Middle frontal gyrus (tissue), 1 donor: Measurements from ENCODE around the gene RNF157.
"Not testable (repeated sequence)": the region's sequence is repeated elsewhere in the genome, so short reads cannot be mapped to it uniquely, and the experiment has no call there.

Experiments used
- DNase-seq: peaks from one replicate; pipeline ENCODE4 v3.0.0-alpha.2; 2015; ENCODE audit warnings: low spot score; ENCODE audit errors: extremely low spot score

Gene RNF157

DNA sequence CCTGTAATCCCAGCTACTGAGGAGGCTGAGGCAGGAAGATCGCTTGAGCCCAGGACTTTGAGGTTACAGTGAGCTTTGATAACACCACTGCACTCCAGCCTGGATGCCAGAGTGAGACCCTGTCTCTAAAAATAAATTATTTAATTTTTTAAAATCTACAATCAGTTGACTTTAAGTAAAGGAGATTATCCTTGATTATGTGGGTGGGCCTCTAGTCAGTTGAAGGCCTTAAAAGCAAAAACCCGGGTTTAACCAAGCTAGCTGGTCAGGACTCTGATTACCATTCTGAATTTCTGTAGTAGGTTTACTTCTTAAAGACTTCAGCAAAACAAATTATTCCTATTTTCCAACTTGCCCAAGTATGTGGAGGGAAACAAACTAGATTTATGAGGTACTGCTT, 4.4 kb downstream of the RNF157 start:
- DNase-seq, result no peak

DNA sequence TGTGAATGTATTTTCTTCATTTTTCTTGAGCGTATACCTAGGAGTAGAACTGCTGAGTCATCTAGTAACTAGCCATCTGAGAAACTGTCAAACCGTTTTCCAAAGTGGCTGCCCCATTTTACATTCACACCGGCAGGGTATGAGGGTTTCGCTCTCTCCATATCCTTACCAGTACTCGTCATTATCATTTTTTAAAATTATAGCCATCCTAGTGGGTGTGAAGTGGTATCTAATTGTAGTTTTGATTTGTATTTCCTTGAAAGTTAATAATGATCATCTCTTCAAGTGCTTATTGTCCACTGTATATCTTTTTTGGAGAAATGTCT, 6.0 kb downstream of the RNF157 start:
- no peak for DNase-seq

DNA sequence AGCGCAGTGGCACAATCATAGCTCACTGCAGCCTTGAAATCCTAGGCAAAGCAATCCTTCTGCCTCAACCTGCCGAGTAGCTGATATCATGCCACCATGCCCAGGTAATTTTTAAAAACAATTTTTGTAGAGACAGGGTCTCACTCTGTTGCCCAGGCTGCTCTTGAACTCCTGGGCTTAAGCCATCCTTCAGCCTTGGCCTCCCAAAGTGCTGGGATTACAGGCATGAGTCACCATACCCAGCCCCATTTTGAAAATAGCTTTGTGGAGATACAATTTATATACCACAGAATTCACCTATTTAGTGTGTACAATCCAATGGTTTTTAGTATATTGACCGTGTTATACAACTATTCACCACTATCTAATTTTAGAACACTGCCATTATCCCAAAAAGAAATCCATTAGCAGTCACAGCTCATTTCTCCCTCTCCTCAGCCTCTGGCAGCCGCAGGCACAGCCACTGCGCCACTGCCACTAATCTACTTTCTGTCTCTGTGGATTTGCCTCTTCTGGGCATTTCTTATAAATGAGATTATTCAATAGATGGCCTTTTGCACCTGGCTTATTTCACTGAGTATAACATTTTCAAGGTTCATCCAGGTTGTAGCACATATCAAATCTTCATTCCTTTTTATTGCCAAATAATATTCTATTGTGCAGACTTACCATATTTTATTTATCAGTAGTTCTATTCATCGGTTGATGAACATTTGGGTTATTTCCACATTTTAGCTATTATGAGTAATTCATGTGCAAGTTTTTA, 6.5 kb downstream of the RNF157 start:
- no peak for DNase-seq

DNA sequence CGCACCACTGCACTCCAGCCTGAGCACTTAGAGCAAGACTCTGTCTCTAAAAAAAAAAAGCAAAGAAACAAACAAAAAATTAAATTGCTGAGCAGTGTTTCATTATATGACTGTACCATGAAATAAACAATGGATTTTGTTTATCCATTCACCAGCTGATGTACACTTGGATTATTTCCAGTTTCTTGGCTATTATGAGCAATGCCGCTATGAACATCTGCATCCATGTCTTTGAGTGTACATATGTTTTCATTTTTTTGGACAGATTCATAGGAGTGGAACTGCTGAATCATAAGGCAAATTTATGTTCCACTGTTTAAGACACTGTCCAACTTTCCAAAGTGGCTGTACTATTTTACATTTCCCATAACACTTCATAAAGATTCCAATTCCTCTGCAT, 8.0 kb downstream of the RNF157 start:
- no peak for DNase-seq

DNA sequence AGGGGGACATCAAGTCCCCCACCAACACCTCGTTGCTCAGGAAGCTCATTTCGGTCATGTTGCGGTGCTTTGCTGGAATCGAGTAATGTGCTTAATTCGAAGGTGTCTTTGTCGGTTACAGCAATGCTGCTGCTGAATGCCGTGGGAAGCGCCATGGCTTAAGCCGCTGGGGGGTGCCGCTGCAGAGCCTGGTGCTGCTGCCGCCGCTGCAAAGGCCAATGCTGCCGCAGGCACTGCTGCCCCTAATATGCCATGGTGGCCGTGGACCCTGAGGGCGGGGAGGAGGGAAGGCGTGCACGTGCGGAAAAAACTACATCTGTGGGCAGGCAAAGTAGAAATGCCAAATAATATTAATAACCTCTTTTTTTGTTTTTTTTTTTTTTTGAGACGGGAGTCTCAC, 13.5 kb downstream of the RNF157 start:
- not testable (repeated sequence) for DNase-seq

DNA sequence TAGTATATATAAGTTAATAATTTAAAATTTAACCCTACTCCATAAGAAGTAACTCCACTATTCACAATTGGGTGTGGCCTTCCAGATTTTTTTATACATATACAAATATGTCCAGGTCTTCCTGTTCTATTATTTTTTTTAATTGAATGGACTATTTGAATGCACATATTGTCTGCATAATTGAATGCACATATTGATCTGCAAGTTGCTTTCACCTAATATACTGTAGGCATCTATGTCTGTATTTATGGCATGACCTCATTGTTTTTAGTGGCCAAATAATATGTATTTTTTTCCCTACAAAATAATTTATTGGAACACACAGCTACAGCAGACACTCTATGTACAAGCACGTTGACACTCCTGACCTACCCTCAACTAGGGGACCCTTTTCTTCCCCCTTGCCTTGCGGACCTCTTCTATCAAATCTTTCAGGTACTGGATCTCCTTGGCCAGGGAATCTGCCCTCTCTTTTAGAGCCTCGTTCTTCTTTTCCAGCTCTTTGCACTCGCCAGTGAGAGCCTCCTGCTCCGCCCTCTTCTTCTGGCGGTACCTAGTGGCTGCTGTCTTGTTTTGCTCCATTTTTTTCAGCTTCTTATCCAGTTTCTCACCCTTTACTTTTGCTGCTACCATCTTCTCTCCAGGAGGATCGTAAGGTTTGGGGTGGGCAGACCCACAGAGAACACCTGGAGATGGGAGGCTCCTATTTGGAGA, 14.8 kb downstream of the RNF157 start:
- not testable (repeated sequence) for DNase-seq

DNA sequence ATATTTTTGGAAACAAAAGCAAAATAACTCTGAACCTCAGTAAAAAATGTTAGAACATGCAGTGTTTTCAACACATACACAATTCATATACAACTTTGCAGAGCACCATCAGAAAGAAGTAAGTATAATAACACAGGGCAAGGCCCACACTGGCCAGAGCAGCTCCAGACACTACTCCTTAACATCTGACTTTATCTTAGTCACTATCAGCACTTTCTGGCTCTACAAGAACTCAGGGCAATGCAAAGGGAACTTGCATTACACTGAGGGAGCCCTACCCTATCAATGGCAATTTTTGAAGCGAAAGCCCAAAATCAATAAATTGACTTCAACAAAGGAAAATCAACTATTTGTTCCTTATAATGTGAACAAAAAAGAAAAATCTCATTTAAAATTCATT, 16.5 kb downstream of the RNF157 start:
- DNase-seq, result no peak

DNA sequence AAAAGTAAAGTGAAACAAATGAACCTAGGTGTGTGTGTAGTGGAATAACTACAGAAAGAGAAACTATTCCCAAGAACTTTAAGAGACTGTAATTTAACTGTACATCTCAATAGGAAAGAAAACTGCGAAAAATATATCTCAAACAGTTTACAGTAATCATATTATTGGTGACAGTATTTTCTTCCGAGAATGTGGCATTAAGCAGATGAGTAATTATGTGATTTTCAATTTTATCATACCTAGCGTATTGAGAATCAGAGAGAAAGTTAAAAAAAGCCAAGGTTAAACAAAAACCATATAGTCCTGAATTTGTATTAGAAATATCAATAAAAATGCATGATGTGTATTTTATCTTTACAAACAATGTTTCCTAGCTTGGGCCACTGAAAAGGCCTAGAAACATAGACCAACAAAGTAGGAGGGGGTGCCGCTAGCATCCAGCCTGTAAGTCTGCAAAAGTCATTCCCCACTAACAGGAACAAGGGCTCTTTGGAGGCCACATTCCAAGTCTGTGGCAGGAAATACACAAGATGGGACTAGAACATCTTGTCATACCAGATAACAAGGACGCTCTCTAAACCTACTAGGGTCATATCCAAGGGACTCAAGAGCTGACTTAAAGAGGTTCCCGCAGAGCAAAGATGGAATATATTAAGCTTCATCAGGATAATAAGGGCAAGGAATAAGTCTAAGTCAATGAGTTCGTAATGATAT, 20.5 kb downstream of the RNF157 start:
- no peak for DNase-seq

DNA sequence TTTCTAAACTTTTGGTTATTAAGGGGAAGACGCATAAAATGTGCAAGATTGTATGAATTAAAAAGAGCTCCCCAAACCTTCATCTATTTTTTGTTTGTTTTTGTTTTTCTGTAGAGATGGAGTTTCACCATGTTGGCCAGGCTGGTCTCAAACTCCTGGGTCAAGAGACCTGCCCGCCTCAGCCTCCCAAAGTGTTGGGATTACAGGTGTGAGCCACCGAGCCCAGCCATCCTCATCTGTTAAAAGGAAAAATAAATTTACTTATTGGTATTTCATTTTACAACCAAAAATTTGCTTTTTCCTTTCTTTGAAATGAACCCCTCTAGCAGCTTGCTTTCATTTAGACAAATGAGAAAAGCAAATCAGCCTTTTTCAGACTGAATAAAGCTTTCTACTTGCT, 23.2 kb downstream of the RNF157 start:
- no peak for DNase-seq

DNA sequence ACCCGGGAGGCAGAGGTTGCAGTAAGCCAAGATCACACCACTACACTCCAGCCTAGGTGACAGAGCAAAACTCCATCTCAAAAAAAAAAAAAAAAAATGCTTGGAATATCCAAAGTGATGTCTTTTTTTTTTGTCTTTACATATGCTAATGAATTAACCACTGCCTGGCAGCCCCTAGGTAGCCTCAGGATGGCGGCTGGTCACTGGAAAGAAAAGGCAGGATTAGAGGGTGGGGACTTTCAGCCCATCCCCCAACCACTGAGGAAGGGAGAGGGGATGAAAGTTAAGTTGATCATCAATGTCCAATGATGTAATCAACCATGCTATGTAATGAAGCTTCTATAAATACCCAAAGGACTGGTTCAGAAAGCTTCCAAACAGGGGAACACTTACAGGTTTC, 26.8 kb downstream of the RNF157 start:
- no peak for DNase-seq

DNA sequence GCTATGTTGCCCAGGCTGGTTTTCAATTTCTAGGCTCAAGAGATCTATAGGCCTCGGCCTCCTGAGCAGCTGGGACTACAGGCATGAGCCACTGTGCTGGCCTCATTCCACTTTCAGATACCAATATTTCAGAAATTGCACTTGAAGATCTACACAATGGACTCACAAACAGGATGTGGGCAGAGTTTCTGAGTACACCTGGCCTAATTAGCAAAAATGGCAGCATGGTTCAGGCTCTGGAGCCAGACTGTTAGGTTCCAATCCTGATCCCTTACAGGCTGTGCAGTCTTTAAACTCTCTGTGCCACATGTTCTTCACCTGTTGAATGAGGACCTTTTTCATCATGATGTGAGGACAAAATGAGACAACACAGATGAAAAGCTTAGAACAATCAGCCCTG, 32.2 kb downstream of the RNF157 start:
- DNase-seq, result no peak

DNA sequence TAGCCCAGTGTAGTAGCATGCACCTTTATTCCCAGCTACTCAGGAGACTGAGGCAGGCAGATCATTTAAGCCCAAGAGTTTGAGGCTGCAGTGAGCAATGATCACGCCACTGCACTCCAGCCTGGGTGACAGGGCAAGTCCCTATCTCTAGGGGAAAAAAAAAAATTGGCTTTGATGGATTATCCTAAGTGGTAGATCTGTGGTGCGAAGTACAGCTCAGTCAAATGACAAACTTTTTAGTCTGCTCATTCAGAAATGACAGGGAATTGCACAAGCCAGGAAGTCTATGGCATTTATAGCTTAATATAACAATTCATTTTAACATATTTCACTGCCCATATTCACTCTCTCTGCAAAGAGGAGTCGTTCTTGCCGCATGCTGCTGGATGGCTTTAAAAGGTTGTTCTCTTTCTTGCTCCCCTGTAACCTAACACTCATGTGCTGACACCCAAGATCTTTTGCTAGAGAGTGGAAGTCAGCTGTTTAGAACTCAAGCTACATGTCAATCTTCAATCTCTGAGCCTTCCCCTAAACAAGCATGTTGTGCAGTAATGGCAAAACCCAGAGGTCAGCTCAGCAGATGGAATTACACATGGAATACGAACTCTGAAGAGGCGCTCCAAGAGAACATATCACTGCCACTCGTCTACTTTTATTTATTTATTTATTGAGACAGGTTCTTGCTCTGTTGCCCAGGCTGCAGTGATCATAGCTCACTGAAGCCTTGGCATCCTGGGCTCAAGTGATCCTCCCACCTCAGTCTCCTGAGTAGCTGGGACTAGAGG, 32.8 kb downstream of the RNF157 start:
- DNase-seq, result no peak

DNA sequence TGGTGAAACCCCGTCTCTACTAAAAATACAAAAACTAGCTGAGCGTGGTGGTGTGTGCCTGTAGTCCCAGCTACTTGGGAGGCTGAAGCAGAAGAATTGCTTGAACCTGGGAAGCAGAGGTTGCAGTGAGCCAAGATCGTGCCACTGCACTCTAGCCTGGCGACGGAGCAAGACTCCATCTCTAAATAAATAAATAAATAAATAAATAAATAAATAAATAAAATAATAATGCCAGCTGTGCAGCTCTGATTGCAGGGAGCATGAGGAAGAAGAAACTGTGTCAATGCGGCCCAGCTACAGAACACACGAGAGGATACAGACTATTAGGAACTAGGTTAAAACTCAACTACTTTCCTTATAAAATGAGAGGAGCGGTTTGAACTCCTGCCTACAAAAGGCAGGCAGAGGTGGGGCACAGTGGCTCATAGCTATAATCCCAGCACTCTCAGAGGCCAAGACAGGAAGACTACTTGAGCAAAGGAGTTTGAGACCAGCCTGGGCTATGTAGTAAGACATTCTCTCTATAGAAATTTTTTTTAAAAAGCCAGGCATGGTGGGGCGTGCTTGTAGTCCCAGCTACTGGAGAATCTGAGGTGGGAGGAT, 34.6 kb downstream of the RNF157 start:
- not testable (repeated sequence) for DNase-seq

DNA sequence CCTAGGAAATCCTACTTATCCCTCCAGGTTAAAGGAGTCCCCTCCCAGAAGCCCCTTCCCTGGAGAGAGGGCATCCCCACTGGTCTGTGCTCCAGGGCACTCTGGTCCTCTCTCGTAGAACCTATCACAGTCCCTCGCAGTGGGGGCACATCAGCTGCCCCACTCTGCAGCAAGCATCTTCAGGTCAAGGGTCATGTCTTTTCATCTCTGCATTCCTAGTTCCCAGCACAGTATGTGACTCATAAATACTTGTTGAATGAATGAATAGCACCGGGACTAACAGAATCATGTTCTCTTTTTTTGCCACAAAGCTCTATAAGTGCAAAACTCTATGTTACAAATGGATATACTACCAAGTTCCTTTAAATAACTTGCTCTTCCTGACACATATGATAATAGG, 36.0 kb downstream of the RNF157 start:
- DNase-seq, result no peak

DNA sequence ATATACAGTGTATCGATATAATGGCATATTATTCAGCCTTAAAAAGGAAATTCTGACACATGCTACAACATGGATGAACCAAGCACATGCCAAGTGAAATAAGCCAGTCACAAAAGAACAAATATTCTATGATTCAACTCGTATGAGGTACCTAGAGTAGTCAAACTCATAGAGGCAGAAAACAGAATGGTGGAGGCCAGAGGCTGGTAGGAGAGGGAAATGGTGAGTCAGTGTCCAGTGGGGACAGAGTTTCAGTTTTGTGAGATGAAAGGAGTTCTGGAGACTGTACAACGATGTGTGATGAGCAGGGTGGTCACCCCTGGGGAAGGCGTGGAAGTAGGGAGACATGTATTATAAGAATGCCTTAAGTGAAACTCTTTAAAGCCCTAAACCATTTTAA, 39.9 kb downstream of the RNF157 start:
- DNase-seq, result no peak

DNA sequence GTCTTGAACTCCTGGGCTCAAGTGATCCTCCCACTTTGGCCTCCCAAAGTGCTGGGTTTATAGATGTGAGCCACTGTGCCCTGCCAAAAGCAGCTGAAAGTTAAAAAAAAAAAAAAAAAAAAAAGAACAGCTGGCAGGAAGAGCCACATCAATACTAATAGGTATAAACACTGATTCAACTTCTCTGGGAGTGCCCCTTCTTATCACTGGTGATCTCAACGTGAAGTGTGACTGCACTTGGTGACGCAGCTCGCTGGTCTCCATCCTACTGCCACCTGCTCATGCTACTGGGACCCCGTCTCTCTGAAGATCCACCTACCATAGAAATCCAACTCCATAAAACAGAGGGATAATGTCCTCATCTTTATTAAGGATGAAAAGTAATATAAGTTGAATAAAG, 40.8 kb downstream of the RNF157 start:
- DNase-seq, result no peak

DNA sequence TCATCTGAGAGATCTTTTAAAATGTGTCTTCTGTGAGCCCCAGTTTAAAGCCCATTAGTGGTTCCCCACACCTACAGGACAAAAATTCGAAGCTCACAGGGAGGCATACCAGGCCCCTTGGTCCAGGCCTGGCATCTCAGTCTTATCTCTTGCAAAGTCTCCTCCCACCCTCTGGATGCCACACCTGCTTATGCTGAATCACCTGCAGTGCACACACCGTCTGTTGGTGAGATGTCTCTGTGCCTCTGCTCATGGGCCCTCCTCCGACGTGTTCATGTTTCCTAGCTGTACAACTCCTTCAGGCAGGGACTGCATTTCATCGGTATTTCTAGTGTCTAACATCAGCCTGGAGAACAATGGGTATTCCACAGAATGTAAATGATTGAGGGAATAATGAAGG, 41.6 kb downstream of the RNF157 start:
- no peak for DNase-seq

DNA sequence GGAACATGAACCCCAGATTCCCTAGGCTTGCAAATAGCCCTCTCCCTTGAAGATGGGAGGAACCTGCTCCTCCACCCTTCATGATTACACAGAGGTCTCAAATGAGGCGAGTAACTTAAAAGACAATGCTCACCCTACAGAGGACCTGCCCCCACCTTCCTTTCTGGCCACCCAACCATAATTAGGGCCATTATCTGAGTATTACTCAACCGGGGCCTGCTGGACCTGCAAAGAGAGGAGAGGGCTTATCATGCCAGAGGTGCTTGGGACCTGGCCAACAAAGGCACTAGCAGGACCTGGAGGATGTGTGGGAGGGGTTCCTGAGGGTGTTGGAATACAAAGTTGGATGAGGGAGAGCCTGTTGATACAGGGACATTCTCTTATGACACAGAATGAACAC, 42.4 kb downstream of the RNF157 start:
- no peak for DNase-seq

DNA sequence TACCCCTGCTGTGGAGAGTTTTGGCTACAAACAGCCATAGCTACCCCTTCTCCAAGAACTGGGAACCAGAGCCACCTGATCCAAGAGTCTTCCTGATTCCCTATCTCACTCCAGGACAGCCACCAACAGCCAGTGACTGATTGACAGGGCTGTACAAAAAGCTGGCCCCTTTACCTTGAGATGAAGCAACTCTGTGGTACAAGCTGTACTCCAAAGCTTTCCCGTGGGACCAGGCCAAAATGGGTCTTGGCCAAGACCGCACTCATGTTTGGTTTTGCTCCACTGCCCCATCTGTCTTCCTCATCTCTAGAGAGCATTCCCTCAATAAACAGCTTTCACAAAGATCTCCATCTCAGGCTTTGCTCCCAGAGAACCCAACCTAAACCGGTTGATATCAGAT, 43.6 kb downstream of the RNF157 start:
- DNase-seq, result peak; percentile 14

DNA sequence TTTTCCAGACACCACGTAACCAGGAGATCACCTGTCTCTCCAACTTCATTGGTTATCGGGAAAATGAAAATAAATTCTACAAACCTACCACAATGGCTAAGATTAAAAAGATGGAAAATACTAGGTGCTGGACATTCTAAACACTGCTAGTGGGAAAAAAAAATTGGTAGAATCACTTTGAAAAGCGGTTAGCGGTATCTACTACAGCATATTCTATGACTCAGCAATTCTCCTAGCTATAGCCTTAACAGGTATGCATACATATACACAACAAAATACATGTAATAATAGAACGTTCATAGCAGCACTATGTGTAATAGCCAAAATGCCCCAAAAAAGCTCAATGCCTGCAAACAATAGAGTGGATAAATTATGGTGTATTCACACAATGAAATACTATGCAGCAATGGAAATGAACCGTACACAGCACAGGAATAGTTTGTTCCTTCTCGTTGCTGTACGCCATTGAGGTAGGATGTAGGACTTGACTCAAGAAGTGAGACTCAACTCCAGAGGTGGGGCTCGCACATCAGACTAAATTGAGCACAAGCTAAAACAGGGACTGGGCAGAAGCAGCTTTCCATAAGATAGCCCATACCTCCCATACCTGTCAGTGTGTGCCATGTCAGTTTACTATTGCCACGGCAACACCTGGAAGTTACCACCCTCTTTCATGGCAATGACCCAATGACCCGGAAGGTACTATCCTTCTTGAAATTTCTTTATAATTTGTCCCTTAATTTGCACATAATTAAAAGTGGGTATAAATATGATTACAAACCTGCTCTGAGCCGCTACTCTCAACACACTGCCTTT, 44.8 kb downstream of the RNF157 start:
- no peak for DNase-seq

DNA sequence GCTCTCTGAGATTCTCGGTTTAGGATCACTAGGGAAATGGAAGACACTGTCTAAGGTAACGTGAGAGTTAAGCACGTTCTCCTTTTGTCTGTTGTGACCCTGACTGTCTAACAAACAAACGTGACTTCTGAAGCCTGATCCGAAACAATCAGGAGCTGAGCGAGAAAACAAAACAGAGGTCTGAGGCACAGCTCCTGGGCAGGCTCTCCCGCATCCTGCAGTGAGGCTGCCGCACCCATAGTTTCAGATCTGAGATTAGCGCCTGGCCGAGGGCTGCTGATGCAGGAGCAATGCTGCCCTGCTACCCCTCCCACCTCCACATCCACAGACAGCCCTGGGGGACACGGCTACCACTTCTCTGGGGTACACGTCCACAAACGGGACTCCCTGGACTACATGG, 46.7 kb downstream of the RNF157 start:
- DNase-seq, result no peak
